Medulla oblongata (tissue), 1 donor: ENCODE measurements around the gene KLC1.
"Not testable (repeated sequence)": the region's sequence is repeated elsewhere in the genome, so short reads cannot be mapped to it uniquely, and the experiment has no call there.

Experiments
- DNase-seq: peaks from one replicate; pipeline ENCODE4 v3.0.0-alpha.2; 2015; ENCODE audit errors: extremely low spot score

KLC1 gene

GRCh38 chr14:103625356-103626095, 3.5 kb upstream of the KLC1 start:
- no peak for DNase-seq

GRCh38 chr14:103626146-103626850, 2.7 kb upstream of the KLC1 start:
- no peak for DNase-seq

GRCh38 chr14:103627073-103628025, 1.7 kb upstream of the KLC1 start:
- no peak for DNase-seq

- DNase-seq, result peak; percentile 59
Measured at GRCh38 chr14:103628221-103628683, 759 bp upstream of the KLC1 start.

GRCh38 chr14:103629503-103630121, 601 bp downstream of the KLC1 start:
- DNase-seq, result peak; percentile 18

- DNase-seq, result no peak
Measured at GRCh38 chr14:103630364-103631108, 1.5 kb downstream of the KLC1 start.

- no peak for DNase-seq
Measured at GRCh38 chr14:103633391-103633790, 4.4 kb downstream of the KLC1 start.

GRCh38 chr14:103634156-103634555, 5.1 kb downstream of the KLC1 start:
- no peak for DNase-seq

GRCh38 chr14:103638594-103638993, 9.6 kb downstream of the KLC1 start:
- no peak for DNase-seq

- DNase-seq, result no peak
Measured at GRCh38 chr14:103641161-103641560, 12.2 kb downstream of the KLC1 start.

- no peak for DNase-seq
Measured at GRCh38 chr14:103646189-103646588, 17.2 kb downstream of the KLC1 start.

GRCh38 chr14:103649001-103649400, 20.0 kb downstream of the KLC1 start:
- DNase-seq, result no peak

GRCh38 chr14:103650213-103650612, 21.2 kb downstream of the KLC1 start:
- no peak for DNase-seq

- no peak for DNase-seq
Measured at GRCh38 chr14:103651585-103651984, 22.6 kb downstream of the KLC1 start.

GRCh38 chr14:103652806-103653205, 23.8 kb downstream of the KLC1 start:
- no peak for DNase-seq

GRCh38 chr14:103653336-103653735, 24.3 kb downstream of the KLC1 start:
- not testable (repeated sequence) for DNase-seq

GRCh38 chr14:103653805-103654204, 24.8 kb downstream of the KLC1 start:
- peak; percentile 17 for DNase-seq

GRCh38 chr14:103654619-103655018, 25.6 kb downstream of the KLC1 start:
- no peak for DNase-seq

- peak; percentile 20 for DNase-seq
Measured at GRCh38 chr14:103656031-103656755, 27.2 kb downstream of the KLC1 start.

GRCh38 chr14:103656756-103657133, 27.7 kb downstream of the KLC1 start:
- no peak for DNase-seq
